DOHH2 (cell line): Measurements from ENCODE around the gene HCN4.

ENCODE experiments used
- EZH2phosphoT487 ChIP-seq: fragments of 200-600 bp; sonication (generic); IDR thresholded peaks from 2 replicates; pipeline ENCODE4 v1.6.1; 2017; ENCODE audit warnings: borderline replicate concordance, mild to moderate bottlenecking, antibody characterized with exemption, low read length, moderate library complexity, mixed read lengths
- TF ChIP-seq, protein P1 (sequence below): fragments of 200-600 bp; sonication (generic); IDR thresholded peaks from one replicate; pipeline ENCODE4 v1.5.1; 2014; ENCODE audit warnings: antibody characterized with exemption, mild to moderate bottlenecking, low read depth, low read length; ENCODE audit not compliant: poor library complexity, severe bottlenecking

DNA sequence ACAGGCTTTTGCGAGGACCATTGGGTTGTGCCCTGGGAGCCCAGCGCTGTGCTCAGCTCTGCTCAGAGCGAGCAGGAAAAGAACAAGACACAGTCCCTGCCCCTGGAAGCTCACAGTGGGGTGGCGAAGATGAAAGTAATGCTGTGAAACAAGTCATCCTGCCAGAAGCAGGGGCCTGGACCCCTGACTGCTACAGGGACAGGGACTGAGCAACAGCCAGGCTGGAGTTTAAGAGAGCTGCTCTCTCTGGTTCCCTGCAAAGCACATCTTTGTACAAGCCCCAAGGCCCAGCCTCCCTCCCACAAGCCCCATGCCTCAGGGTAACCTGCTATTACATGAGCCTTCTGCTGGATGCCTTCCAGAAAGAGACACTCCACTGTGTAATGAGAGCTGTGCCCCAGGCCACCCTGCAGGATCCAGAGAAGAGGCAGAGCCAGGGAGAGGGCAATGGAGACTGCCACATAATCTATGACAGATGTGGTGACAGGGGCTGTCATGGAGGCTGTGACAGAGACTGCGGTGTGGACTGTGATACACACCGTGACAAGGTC is 7.1 kb upstream of the HCN4 start:
- TF ChIP-seq, protein P1, sequence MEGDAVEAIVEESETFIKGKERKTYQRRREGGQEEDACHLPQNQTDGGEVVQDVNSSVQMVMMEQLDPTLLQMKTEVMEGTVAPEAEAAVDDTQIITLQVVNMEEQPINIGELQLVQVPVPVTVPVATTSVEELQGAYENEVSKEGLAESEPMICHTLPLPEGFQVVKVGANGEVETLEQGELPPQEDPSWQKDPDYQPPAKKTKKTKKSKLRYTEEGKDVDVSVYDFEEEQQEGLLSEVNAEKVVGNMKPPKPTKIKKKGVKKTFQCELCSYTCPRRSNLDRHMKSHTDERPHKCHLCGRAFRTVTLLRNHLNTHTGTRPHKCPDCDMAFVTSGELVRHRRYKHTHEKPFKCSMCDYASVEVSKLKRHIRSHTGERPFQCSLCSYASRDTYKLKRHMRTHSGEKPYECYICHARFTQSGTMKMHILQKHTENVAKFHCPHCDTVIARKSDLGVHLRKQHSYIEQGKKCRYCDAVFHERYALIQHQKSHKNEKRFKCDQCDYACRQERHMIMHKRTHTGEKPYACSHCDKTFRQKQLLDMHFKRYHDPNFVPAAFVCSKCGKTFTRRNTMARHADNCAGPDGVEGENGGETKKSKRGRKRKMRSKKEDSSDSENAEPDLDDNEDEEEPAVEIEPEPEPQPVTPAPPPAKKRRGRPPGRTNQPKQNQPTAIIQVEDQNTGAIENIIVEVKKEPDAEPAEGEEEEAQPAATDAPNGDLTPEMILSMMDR, result no peak
- TF ChIP-seq EZH2phosphoT487, result no peak
